NCI-H1048 (cell line): ENCODE results near the gene UBN1.
A peak's percentile ranks its signal among the peaks of the same experiment; 100 is the strongest.

ENCODE experiments used
- DNase-seq: peaks from one replicate; lab custom pipeline; 2025; lab: John Stamatoyannopoulos, UW

Gene UBN1, protein sequence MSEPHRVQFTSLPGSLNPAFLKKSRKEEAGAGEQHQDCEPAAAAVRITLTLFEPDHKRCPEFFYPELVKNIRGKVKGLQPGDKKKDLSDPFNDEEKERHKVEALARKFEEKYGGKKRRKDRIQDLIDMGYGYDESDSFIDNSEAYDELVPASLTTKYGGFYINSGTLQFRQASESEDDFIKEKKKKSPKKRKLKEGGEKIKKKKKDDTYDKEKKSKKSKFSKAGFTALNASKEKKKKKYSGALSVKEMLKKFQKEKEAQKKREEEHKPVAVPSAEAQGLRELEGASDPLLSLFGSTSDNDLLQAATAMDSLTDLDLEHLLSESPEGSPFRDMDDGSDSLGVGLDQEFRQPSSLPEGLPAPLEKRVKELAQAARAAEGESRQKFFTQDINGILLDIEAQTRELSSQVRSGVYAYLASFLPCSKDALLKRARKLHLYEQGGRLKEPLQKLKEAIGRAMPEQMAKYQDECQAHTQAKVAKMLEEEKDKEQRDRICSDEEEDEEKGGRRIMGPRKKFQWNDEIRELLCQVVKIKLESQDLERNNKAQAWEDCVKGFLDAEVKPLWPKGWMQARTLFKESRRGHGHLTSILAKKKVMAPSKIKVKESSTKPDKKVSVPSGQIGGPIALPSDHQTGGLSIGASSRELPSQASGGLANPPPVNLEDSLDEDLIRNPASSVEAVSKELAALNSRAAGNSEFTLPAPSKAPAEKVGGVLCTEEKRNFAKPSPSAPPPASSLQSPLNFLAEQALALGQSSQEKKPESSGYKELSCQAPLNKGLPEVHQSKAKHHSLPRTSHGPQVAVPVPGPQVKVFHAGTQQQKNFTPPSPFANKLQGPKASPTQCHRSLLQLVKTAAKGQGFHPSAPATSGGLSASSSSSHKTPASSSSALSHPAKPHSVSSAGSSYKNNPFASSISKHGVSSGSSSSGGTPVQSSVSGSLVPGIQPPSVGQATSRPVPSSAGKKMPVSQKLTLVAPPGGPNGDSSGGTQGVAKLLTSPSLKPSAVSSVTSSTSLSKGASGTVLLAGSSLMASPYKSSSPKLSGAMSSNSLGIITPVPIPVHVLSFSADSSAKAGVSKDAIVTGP (N-terminal part only)

DNA sequence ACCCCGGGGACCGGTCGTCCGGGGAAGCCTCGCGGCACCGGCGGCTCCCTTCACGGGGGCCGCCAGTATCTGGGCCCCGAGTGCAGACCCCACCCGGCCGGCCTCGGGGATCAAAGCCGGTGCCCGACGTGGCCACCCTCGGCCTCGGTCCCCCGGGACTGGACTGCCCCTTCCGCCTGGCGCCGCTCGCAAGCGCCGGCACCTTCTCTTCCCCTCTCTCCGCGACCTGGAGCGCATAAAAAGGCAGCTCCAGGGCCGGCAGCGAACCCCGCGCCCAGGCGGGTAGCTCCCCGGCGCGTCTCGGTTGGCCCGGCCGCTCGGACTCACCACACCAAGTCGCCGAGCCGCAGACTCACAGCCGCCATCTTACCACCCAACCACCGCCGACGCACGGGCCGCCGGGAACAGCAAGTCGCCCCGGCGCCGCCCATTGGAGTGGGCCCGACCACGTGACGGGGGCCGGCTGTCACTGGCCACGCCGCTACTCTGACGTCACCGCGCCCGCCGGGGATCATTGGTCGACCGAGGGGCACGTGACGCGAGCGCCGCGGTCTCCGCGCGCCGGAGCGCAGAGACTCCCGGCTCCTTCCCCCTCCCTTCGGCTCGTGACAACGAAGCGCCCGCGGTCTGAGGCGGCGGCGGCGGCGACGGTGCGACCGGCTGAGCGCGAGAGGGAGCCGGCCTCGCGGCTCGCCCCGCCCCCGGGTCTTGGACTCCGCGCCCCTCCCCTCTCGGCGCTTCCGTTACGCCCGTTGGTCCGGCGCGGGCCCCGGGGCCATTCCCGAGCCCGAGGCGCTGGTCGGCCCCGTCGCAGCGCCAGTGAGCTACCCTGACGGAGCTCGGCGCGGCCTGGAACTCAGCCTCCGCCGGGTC is at the start of gene UBN1, which contains the start of gene GLYR1:
Gene UBN1, plus strand, starts transcription at position 581 of the 873 bp plus-strand sequence. CDS start 5,437 bp downstream, outside the sequence.
Gene GLYR1, minus strand, starts transcription at position 388 of the 873 bp plus-strand sequence. Its CDS starts 23 bp downstream, at position 365.
- peak; percentile 72 for DNase-seq

DNA sequence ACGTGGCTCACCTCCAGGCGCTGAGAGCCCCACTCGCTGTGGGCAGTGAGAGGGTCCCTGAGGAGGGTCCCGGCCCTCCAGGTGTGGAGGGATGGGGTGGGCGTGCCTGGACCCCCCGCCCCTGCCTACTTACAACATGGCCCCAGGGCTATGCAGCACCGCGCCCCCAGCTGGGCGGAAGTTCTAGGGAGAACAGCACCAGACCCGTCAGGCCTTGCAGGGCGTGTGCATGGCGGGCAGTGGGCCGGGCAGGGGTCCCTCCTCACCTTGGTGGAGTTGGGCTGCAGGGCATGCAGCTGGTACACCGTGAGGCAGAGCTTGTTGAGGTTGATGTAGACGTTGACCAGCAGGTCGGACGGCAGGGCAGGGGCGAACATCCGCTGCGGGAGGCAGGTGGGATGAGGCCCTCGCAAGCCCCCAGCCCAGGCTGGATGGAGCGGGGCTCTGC is 49.5 kb upstream of the UBN1 start:
- no peak for DNase-seq

DNA sequence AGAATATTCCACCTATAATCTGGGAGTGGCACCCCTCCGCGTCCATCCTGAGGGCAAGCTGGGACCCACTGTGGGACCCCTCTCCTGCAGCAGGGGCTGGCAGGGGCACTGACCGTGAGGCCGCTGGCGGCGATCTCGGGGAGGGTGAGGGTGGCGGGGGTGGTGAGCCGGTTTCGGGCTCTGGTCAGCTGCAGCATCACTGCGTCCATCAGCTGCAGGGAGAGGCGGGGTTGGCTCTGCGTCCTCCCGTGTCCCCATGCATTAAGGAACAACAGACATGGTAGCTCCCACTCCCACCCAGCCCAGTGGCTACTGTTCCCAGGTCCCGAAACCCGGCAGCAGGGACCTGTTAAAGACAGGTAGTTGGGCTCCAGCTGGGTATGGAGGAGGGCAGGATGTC is 48.8 kb upstream of the UBN1 start:
- no peak for DNase-seq

DNA sequence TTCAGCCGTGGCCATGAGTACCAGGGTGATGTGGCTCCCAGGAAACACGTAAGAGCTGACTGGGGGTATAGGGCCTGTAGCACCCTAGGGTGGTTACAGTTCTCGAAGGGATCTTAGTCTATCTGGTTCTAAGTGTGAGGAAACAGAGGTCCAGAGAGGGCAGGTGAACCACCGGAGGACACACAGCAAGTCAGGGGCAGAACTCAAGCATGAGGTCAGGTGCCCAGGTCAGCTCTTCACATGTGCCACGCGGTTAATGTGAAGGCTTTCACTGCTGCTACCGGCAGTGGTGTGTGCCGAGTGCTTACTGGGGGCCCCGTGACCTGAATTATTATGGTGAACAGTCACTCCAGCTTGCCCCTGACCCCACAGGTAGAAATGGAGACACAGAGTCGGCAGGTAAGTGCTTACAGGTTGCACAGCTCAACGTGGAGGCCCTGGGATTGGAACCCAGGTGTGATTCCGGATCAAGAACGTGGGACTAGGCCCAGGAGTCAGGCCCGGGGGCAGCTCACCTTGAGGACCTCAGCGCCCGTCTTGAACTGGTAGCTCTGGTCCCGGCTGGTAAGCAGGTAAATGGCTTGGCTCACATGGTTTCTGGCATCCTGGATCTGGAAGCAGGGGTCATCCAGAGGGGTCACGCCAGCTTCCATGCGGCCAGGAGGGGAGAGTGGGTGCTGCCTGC is 48.0 kb upstream of the UBN1 start:
- DNase-seq: no peak

DNA sequence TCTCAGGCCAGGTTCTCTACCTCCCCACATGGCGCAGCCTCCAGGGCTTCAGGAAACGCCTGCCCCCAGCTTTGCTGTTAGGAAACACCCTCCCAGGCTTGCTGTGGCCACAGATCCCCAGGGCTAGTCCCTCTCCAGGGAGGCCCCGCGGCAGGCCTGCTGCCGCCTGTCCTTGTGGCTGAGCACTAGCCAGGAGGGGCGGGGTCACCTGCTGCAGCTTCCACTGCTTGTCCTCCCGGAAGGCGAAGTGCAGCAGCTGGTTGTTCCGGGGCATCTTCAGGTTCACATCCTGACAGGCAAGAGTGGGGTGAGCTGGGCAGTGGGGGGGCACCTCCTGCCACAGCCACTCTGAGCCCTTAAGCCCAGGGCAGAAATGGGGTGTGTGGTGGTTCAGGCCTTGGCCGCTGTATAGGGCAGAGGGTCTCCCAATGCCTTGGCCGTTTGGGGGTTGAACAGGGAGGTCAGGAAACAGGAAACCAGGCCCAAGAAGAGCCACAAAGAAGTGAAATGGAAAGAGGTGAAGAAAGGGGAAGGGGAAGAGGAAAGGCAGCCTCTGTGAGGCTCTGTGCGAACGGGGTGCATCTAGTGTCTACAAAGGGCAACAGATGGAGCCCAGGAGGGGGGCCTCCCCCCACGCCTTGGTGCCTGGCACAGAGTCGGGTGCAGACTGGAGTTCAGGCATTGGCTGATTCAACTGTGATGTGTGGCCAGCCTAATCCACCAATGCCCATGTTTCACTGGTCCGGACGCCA is 46.8 kb upstream of the UBN1 start:
- no peak for DNase-seq

DNA sequence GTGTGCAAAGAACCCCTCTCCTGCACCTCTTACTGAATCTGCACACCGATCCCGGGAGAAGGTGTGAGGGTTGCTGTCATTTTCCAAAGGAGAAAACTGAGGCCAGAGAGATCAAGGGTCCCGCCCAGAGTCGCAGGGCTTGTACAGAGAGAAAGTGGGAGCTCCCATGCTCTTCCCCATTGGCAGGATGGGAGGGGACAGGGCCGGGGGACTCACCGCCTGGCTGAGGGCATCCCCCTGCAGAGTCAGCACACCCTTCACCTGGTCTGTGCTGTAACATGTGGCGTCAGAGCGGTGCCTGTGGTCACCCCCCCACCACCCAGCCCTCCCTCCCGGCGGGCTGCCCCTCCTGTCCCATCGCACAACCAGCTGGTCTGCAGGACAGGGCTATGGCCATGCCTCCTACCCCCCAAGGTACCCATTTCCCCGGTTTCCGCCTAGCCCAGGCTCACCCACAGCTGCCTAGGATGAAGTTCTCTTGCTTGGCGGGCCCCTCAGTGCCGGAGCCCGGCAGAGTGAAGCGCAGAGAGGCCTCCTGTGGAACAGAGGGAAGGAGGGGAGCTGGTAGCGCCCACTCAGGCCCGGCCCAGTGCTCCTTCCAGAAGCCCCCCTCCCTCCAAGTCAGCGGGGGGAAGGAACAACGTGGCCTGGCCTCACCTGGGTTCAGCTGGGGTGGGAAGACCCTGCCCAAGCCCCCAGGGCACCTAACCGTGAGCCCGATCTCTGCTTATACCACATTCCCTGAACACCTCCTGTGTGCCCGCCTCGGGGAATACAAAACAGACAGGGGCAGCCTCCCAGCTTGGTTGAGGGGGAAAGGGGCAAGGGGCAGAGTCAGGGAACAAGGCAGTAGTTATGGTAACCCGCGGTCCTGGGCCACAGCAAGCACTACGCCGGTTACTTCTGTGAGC is 46.0 kb upstream of the UBN1 start:
- no peak for DNase-seq

DNA sequence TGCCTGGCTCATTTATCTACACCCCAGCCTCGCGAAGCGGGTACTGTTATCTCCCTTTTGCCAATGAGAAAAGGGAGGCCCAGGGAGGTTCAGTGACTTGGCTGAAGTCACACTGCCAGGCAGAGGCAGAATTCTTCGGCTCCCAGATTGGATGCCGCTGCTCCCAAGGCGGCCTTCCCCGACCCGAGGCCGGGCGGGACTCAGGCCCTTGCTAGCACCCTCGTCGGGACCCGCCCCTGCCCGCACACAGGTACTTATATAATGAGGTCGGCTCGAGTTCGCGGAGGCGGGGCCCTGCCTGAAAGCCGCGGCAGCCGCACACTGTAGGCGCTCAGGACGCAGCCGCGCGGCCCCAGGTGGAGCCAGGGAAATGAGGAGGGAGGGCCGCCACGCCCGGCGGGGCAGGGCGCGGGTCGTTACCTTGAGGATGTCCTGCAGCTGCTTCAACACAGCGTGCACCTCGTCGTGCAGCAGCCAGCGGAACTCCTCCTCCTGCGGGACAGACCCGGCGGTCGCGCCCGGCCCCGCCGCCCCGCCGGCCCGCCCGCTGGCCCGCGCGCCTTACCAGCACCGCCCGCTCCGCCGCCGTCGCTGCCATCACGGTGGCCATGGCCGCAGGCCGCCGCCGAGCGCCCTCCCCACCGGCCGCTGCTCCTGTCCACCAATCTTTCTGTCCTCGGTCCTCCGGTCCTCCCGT is 45.2 kb upstream of the UBN1 start, which contains the start of gene ROGDI:
Gene ROGDI, minus strand, starts transcription at position 672 of the 697 bp plus-strand sequence. Its CDS starts 62 bp downstream, at position 610.
- peak; percentile 36 for DNase-seq

DNA sequence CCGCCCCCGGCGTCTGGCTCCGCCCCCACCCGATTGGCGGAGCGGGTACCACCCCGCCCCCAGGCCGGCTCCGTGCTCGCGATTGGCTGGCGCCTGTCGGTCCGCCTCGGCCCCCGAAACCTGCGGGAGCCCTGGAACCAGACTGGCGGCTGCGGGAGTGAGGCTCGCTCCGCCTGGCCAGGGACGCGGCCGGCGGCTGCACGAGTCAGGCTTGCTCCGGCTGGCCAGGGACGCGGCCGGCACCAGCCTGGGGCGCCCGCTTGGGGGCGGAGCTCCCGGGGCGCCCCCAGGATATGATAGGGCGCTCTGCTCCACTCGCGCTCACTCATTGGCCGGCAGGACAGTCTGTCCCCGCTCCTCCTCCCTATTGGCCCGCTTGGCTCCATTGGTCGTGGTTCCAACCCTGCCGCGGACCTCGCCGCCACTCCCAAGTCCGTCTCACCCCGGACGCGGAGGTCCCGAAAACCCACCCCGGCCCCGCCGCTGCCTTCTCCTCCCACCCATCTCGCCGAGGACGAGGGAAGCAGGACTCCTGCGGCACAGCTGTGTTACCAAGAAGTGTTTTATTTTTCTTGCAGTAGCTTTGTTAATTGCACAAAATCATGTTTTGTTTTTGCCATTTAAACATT is 44.5 kb upstream of the UBN1 start:
- peak; percentile 46 for DNase-seq

DNA sequence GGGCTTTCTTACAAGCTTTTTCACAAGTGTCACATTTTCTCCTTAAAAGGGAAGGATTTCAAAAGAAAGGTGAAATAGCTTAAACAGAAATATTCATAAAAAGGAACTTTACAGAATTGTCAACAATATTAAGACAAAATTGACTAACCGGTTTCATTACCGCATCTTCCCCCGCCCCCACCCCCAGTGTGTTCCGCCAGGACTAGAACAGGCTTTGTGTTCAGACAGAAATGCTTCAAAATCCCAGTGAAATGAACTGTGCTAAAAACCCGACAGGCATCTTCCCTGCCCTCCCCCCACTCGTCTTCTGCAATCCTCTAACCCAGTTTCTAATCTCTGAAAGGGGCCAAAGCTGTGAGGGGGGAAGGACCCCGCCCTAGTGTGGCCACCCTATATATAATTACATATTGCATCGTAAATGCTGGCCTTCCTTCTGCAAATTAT is 43.9 kb upstream of the UBN1 start:
- DNase-seq: no peak

DNA sequence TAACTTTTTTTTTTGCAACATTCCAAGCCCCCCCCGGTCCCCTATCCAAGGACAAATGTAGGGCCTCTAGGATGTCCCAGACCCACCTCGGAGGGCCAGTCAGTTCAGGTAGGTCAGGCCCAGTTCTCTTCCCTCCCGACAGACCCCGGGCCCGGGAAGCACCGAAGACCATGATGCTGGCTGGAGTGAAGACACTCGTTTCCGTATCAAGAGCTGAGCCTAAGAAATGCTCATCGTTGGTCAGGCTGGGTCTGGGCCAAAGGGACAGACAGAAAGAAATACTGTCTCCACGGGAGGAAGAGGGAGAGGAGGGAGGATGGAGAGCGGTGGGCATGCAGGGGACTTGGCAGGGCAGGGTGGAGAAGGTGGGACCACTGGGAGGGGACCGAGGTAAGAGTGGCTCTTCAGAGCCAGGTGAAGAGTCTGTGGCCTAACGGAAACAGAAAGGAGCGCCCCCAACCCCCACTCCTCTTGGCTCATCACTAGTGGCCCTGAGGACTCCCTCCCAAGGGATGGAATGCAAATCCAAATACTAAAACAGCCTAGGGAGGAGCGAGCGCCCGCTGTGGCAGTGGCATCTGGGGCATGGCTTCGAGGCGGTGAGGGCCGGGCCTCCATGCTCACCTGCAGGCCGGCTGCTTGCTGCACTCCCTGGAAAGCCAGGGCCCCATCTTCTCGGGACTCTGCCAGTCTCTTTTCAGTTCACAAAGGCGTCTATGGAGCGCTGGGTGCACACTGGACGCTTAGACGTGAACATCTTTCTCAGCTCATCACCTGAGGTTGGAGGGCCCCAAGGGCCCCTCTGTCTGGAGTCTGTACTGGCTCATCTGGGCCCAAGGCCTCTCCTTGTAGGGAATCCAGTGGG is 43.2 kb upstream of the UBN1 start:
- DNase-seq: no peak

DNA sequence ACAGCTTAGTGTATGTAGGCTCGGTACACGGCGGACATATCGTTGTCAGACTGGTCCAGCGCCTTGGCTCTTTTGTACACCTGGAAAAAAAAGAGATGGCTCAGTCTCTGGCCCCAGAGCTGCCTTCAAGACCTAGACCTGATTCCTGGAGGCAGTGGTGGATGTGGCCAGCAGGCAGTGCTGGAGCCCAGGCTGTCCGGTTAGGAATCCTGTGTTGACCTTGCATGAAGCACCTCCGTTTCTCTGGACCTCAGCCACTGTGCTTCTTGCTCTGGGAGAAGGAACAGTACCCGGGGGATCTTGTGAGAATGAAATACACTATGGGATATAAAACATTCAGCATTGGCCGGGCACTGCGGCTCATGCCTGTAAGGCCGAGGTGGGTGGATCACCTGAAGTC is 42.0 kb upstream of the UBN1 start:
- DNase-seq: no peak

DNA sequence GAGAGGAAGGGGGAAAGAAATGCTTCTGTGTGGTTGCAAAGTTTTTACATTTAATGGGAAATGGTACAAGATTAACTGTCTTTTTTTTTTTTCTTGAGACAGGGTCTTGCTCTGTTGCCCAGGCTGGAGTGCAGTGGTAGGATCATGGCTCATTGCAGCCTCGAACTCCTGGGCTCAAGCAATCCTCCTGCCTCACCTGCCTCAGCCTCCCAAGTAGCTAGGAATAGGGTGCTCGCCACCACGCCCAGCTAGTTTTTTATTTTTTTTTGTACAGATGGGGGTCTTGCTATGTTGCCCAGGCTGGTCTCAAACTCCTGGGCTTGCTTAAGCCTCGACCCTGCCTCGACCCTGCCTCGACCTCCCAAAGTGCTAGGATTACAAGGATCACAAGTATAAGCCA is 41.0 kb upstream of the UBN1 start:
- DNase-seq: no peak

DNA sequence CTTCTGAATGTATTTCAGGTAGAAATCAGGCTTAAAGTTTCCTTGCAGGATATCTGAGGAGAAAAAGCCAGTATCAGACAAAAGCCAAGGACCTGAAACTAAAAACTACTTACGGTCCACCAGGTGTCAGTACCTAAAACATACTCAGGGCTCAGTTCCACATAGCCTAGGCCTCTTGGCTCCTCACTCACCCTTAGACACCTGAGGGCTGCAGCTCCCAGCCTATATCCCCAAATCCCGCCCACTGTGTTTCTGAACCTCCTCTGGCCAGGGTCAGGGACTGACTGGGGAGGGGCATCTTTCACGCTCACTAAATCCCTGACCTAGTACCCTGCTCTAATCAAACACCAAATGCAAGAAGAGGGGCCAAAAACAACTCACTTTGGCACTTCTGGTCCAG is 36.0 kb upstream of the UBN1 start:
- DNase-seq: no peak

DNA sequence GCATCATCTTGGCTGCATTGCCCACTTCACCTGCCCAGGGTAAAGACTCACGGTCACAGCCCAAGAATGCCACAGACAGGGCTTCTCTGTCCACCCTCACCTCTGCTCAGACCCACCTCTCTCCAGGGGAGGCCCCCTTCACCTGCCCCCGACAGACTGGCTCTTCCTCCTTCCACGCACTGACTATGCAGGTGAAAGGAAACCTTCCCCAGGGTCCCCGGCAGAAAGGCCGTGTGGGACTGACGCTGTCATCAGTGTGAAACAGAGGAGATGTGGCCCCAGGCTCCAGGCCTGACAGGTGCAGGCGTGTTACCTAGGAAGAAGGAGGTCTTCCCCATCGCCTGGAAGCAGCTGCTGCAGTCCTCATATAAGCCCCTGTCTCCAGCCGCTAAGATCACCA is 35.5 kb upstream of the UBN1 start:
- DNase-seq: no peak

DNA sequence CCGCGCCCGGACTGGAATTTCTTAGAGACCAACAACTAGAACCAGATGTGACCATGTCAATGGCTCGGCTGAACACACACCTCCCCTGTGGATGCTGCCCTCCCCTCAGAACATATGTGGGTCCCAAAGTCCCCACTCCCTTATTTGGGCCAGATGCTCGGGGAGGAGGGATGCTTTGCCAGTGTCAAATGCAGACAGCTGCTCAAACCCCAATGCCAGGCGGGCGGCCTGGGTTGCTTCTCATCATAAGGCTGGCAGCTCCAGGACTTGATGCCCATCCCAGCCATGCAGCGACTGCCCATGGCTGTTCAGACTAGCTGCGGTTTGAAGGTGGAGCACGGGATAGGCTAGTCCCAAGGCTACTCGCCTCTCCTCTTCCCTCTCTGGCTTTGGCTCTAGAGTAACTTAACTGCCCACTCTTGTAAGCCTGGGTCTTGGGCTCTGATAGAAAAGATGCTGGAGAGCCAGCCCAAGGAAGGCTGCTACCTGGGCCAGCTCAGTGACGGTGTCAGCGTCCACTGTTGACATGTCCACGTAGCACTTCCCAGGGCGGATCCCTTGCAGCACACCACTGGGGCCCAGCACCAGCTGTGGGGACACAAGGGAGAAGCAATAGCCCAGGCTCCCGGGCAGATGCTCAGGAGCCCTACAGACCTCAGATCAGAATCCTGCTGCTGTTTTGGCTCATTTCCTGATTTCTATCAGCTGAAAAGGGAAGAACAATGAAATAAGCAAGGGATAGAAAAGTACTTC is 33.9 kb upstream of the UBN1 start:
- no peak for DNase-seq

DNA sequence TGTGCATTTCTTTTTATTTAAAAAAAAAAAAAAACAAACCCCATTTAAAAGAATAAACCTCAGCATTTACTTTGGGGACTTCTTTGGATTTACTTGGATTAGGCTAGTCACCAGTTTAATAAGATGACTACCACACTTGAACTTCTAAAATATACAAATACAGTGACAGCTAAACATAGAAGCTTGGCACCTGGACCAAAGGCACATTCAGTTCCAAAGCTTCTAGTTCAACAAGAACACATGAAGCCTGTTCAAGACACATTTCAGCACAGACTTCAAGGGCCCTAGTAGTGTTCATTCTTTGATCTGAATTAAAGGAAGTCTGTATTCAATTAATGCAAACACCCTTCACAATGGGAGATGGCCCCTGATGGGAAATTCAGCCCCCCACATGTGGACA is 33.2 kb upstream of the UBN1 start:
- DNase-seq: no peak
